ENCODE results near the gene FNDC3A. TPM values are rescaled to one million over a fixed set of nuclear protein-coding genes. Genes with fewer than 3 reads are reported as not detected.
"Not testable (repeated sequence)": the region's sequence is repeated elsewhere in the genome, so short reads cannot be mapped to it uniquely, and the experiment has no call there.

FNDC3A gene
- polyA plus RNA-seq, 5 donors = 46.9 to 79.6 (median 71.5) TPM

GRCh38 chr13:49071341-49071937 is 95.7 kb downstream of the FNDC3A start:
- no peak for DNase-seq

GRCh38 chr13:49082653-49083536 is 107.2 kb downstream of the FNDC3A start:
- no peak for DNase-seq

- DNase-seq = no peak
These were observed 109.2 kb downstream of the FNDC3A start for GRCh38 chr13:49084961-49085360.

GRCh38 chr13:49086722-49087121 is 111.0 kb downstream of the FNDC3A start:
- no peak for DNase-seq

- DNase-seq = no peak
These were observed 117.7 kb downstream of the FNDC3A start for GRCh38 chr13:49093376-49093775.

- DNase-seq = no peak
These were observed 121.7 kb downstream of the FNDC3A start for GRCh38 chr13:49097374-49097773.

GRCh38 chr13:49098198-49098597 is 122.5 kb downstream of the FNDC3A start:
- no peak for DNase-seq

GRCh38 chr13:49098771-49099512 is 123.2 kb downstream of the FNDC3A start:
- DNase-seq = no peak

GRCh38 chr13:49099513-49099877 is 123.8 kb downstream of the FNDC3A start:
- no peak for DNase-seq

GRCh38 chr13:49100637-49101570 is 125.2 kb downstream of the FNDC3A start:
- DNase-seq = no peak

- DNase-seq = no peak
These were observed 132.5 kb downstream of the FNDC3A start for GRCh38 chr13:49108196-49108595.

GRCh38 chr13:49110122-49110912 is 134.6 kb downstream of the FNDC3A start:
- DNase-seq = peak; percentile 86 to 88

GRCh38 chr13:49110913-49111170 is 135.1 kb downstream of the FNDC3A start:
- DNase-seq = no peak

GRCh38 chr13:49112782-49113525 is 137.2 kb downstream of the FNDC3A start:
- DNase-seq = no peak

GRCh38 chr13:49113526-49114286 is 138.0 kb downstream of the FNDC3A start:
- no peak for DNase-seq

GRCh38 chr13:49116873-49117272 is 141.2 kb downstream of the FNDC3A start:
- DNase-seq = no peak

- DNase-seq = not testable (repeated sequence)
These were observed 142.7 kb downstream of the FNDC3A start for GRCh38 chr13:49118455-49118854.

GRCh38 chr13:49124693-49125304 is 149.1 kb downstream of the FNDC3A start:
- DNase-seq = no peak

GRCh38 chr13:49125964-49126524 is 150.3 kb downstream of the FNDC3A start:
- DNase-seq = no peak
